ENCODE results near the gene IL21. TPM values are rescaled to one million over a fixed set of nuclear protein-coding genes. Genes with fewer than 3 reads are reported as not detected.
"Not testable (repeated sequence)": the region's sequence is repeated elsewhere in the genome, so short reads cannot be mapped to it uniquely, and the experiment has no call there.

IL21 gene
- total RNA-seq, 2 donors from 2014 or later = 14.2 to 26.0 TPM

DNA sequence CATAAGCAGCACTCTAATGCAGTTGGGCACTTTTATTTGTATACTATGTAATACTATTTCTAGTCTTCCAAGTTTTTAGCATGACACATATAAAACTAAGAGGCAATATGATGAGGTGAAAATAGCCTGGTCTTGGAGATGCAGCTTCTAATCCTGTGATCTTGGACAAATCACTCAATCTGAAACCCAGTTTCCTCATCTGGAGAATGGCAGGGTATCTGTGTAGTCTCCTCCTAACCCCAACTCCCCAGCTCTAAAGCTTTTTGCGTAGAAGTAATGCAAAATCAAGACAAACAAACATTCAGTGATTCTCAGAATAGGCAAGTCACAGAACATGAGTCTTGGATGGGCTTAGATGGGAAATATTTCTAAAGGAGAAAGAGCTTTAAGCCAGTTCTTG lies 36.7 kb upstream of the IL21 start:
- DNase-seq = no peak
- H3K9me3 Mint-ChIP-seq = peaks cover 3 to 9% of the 10 kb centered on the region in 2 donors
- H3K4me1 Mint-ChIP-seq (ENCODE audit: low read depth) = peaks cover 57% of the 10 kb centered on the region
- peak overlapping the region; percentile 99 for H3K27ac Mint-ChIP-seq
- ATAC-seq (replicated peaks in 1 of 2) = peak in 1 of 2 donors; percentile 29
- H3K4me3 Mint-ChIP-seq = peak overlapping the region; percentile 70 to 81
- peaks cover 13 to 21% of the 10 kb centered on the region in 2 donors for H3K36me3 Mint-ChIP-seq (ENCODE audit: insufficient read depth in 2 of 2)
- H3K27me3 Mint-ChIP-seq (ENCODE audit: low read depth) = no peaks in the 10 kb centered on the region

DNA sequence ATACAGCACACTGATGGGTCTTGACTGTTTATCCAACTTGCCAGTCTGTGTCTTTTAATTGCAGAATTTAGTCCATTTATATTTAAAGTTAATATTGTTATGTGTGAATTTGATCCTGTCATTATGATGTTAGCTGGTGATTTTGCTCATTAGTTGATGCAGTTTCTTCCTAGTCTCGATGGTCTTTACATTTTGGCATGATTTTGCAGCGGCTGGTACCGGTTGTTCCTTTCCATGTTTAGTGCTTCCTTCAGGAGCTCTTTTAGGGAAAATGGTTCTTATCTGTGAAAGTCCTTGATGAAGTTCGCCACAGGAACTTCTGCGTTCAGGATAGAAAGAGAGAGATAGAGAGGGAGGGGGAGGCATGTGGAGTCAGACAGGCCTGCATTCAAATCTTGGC lies 35.7 kb upstream of the IL21 start:
- peaks cover 13 to 21% of the 10 kb centered on the region in 2 donors for H3K36me3 Mint-ChIP-seq (ENCODE audit: insufficient read depth in 2 of 2)
- H3K27me3 Mint-ChIP-seq (ENCODE audit: low read depth); DNase-seq; ATAC-seq (replicated peaks in 1 of 2); H3K4me3 Mint-ChIP-seq; H3K9me3 Mint-ChIP-seq: not testable (repeated sequence)
- peak overlapping the region; percentile 67 for H3K27ac Mint-ChIP-seq
- peaks cover 56% of the 10 kb centered on the region for H3K4me1 Mint-ChIP-seq (ENCODE audit: low read depth)

DNA sequence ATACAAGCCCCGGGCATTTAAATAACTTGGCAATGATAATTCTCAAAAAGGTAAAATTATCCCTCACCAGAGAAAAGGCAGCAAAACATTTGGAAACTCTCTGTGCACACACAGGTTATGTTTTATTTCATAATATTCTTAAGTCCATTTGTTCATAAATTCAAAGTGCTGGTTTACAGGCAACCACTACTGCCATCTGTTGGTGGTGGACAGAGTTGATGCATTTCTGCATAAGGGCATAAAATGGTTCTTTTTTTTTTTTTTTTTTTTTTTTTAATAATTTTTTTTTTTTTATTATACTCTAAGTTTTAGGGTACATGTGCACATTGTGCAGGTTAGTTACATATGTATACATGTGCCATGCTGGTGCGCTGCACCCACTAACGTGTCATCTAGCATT lies 31.5 kb upstream of the IL21 start:
- ATAC-seq (replicated peaks in 1 of 2) (peak; percentile 32 to 36), DNase-seq (peak; percentile 53 to 55)
- H3K4me3 Mint-ChIP-seq = no peak overlapping the region
- H3K4me1 Mint-ChIP-seq (ENCODE audit: low read depth) = peaks cover 14% of the 10 kb centered on the region
- no peak overlapping the region for H3K27ac Mint-ChIP-seq
- H3K36me3 Mint-ChIP-seq (ENCODE audit: insufficient read depth in 2 of 2) = peaks cover 7 to 10% of the 10 kb centered on the region in 2 donors
- peaks cover 0 to 3% of the 10 kb centered on the region in 2 donors for H3K9me3 Mint-ChIP-seq
- no peaks in the 10 kb centered on the region for H3K27me3 Mint-ChIP-seq (ENCODE audit: low read depth)

DNA sequence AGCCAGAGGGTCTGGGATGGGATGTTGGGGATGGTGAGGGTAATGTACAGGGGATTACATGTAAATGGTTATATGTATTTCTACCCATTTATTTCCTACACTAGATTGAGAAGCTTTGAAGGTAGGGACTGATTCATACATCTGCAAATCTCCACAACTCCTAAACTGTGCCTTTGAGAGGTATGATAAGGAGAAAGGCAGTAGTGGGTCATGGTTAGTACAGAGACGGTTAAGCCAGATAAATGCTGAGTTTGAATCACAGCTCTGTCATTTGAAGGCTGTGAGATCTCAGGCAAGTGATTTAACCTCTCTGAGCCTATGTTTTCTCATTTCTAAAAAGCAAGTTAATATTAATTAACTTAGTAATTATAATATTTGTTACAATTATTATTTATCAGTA lies 29.3 kb upstream of the IL21 start:
- no peak for ATAC-seq (replicated peaks in 1 of 2)
- peaks cover 6% of the 10 kb centered on the region for H3K4me1 Mint-ChIP-seq (ENCODE audit: low read depth)

DNA sequence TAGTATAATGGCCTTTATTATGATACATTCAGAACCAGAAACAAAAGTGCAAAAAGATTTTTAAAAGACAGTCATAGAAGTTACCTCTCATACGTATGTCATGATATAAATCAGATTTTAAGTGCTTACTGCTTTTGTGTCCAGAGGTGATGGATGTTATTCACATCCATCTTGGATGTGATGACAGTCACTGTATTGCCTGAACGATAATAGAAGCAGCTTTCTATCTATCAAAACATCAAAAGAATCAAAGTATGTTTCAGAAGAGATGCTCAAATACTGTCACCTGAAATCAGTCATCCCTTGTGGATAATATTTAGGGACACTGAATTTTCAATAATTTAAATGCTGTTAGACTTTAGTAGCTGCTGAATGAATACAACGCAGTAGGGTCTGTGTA lies 26.8 kb upstream of the IL21 start:
- Mint-ChIP-seq H3K36me3 (ENCODE audit: insufficient read depth in 2 of 2) (peaks cover 0 to 2% of the 10 kb centered on the region in 2 donors), H3K27me3 (ENCODE audit: low read depth) (no peaks in the 10 kb centered on the region), H3K27ac (no peak overlapping the region), H3K4me1 (ENCODE audit: low read depth) (peaks cover 6% of the 10 kb centered on the region), H3K4me3 (no peak overlapping the region), H3K9me3 (no peaks in the 10 kb centered on the region)
- ATAC-seq (replicated peaks in 1 of 2) = no peak
- no peak for DNase-seq

More for the DNA sequence above, 29.3 kb upstream of the IL21 start:
- DNase-seq = no peak
- peaks cover 0 to 2% of the 10 kb centered on the region in 2 donors for H3K36me3 Mint-ChIP-seq (ENCODE audit: insufficient read depth in 2 of 2)
- H3K27ac Mint-ChIP-seq = no peak overlapping the region
- no peaks in the 10 kb centered on the region for H3K9me3 Mint-ChIP-seq
- no peaks in the 10 kb centered on the region for H3K27me3 Mint-ChIP-seq (ENCODE audit: low read depth)
- H3K4me3 Mint-ChIP-seq = no peak overlapping the region

DNA sequence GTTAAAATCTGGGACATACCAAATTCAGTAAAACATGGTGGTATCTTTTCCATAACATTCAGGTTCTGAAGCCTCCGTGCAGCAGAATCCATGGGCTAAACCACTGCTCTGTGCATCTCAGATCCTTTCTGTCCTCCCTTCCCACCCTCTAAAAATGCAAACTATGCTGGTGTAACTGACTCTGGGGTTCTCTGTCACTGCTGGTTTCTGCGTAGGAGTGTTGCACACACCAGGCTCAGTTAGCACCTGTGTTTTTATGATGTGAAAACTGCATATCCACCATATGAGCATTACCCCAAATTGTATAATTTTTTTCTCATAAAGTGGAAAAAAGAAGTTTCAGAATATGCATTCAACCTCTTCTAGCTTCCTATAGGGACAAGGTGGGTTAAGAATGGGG lies 22.4 kb upstream of the IL21 start:
- Mint-ChIP-seq H3K9me3 (no peaks in the 10 kb centered on the region), H3K4me3 (no peak overlapping the region), H3K36me3 (ENCODE audit: insufficient read depth in 2 of 2) (no peaks in the 10 kb centered on the region), H3K4me1 (ENCODE audit: low read depth) (no peaks in the 10 kb centered on the region), H3K27me3 (ENCODE audit: low read depth) (no peaks in the 10 kb centered on the region), H3K27ac (no peak overlapping the region)
- ATAC-seq (replicated peaks in 1 of 2) (no peak), DNase-seq (no peak)

DNA sequence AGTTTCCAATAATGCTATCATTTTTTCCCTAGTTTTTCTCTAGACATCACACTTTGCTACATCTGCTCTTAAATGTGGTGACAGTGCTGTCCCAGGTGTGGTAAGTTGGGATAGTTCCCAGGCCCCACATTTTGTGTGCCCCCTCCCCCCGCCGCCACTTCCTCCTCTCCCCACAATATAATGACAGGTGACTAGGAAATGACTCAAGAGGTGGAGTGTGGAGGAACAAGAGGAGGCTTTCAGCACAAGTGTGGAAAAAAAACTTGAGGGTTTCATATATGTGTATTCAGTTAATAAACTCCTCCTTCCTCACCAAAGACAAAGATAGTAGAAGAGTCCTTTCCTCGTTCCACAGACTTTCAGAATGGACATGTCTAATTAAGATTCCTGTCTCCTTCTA lies 18.3 kb upstream of the IL21 start:
- ATAC-seq (replicated peaks in 1 of 2) = peak; percentile 15 to 25
- Mint-ChIP-seq H3K27ac (no peak overlapping the region), H3K36me3 (ENCODE audit: insufficient read depth in 2 of 2) (peaks cover 0 to 2% of the 10 kb centered on the region in 2 donors)

DNA sequence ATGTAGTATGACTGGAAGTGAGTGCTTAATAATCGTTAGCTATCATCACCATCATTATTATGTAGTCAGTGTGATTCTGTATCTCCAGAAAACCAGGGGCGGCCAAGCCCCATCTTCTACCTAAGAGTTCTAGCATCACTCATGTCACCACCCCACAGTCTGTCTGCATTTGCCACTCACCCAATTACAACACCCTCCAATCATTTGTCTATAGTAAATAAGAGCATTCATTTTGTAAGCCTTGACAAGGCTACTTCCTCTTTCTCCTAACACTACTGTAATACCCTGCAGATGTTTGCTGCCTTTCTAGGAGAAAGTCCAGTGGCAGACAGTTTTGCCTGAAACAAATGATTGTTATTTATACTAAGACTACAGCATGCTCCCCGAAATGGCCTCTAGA lies 15.8 kb upstream of the IL21 start:
- Mint-ChIP-seq H3K27ac (no peak overlapping the region), H3K4me1 (ENCODE audit: low read depth) (peaks cover 35% of the 10 kb centered on the region)

More for the DNA sequence above, 18.3 kb upstream of the IL21 start:
- H3K27me3 Mint-ChIP-seq (ENCODE audit: low read depth) = peaks cover 7% of the 10 kb centered on the region
- DNase-seq = no peak
- H3K4me3 Mint-ChIP-seq = no peak overlapping the region
- H3K4me1 Mint-ChIP-seq (ENCODE audit: low read depth) = peaks cover 15% of the 10 kb centered on the region
- H3K9me3 Mint-ChIP-seq = peaks cover 0 to 2% of the 10 kb centered on the region in 2 donors

DNA sequence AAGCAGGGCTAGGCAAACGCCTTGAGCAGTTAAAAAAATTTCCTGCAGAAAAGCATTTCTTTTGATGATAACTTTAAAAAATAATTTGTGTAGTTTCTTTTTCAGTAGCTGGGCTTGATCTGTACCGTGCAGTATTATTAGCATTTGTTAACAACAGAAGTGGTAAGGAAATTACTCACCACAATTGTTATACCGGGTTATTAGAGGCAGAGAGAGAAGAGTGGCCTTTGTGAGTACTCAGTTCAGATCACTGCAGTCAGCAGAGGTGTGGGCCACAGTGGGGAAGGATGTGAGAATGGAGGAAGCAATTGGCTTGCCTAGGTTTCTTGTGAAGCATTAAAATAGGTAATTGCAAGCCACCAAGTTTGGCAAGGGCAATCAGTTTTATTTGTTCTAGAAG lies 14.3 kb upstream of the IL21 start:
- peak overlapping the region; percentile 36 to 52 for H3K4me3 Mint-ChIP-seq
- H3K27me3 Mint-ChIP-seq (ENCODE audit: low read depth) = peaks cover 7% of the 10 kb centered on the region
- DNase-seq = no peak

More for the DNA sequence above, 15.8 kb upstream of the IL21 start:
- DNase-seq (no peak), ATAC-seq (replicated peaks in 1 of 2) (no peak)
- Mint-ChIP-seq H3K4me3 (no peak overlapping the region), H3K36me3 (ENCODE audit: insufficient read depth in 2 of 2) (peaks cover 0 to 2% of the 10 kb centered on the region in 2 donors), H3K9me3 (peaks cover 0 to 2% of the 10 kb centered on the region in 2 donors), H3K27me3 (ENCODE audit: low read depth) (peaks cover 7% of the 10 kb centered on the region)

DNA sequence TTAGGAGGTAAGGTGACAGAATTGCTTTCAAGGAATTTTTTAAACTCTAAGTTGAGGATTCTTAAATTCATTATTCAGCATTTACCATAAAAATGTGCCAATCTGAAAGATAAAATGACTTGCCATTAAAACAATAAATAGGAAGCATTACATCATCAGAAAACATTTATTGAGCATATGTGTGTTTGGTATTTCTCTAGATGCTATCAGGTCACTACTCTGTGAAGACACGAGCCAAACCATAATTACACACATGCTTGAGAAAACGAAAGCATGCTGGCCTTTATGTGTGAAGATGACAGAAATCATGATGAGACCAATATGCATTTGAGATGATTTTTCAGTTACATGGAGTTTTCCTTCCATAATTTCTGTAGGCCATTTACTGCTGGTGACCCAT lies 12.3 kb upstream of the IL21 start:
- peaks cover 0 to 2% of the 10 kb centered on the region in 2 donors for H3K9me3 Mint-ChIP-seq
- peaks cover 0 to 2% of the 10 kb centered on the region in 2 donors for H3K36me3 Mint-ChIP-seq (ENCODE audit: insufficient read depth in 2 of 2)
- H3K4me3 Mint-ChIP-seq = peak overlapping the region in 1 of 2 donors; percentile 67
- ATAC-seq (replicated peaks in 1 of 2) (peak; percentile 47 to 50), DNase-seq (no peak)
- H3K4me1 Mint-ChIP-seq (ENCODE audit: low read depth) = peaks cover 43% of the 10 kb centered on the region
- H3K27me3 Mint-ChIP-seq (ENCODE audit: low read depth) = peaks cover 14% of the 10 kb centered on the region
- H3K27ac Mint-ChIP-seq = peak overlapping the region; percentile 82

More for the DNA sequence above, 14.3 kb upstream of the IL21 start:
- Mint-ChIP-seq H3K4me1 (ENCODE audit: low read depth) (peaks cover 43% of the 10 kb centered on the region), H3K36me3 (ENCODE audit: insufficient read depth in 2 of 2) (peaks cover 0 to 2% of the 10 kb centered on the region in 2 donors), H3K27ac (no peak overlapping the region), H3K9me3 (peaks cover 0 to 2% of the 10 kb centered on the region in 2 donors)
- ATAC-seq (replicated peaks in 1 of 2) = no peak

DNA sequence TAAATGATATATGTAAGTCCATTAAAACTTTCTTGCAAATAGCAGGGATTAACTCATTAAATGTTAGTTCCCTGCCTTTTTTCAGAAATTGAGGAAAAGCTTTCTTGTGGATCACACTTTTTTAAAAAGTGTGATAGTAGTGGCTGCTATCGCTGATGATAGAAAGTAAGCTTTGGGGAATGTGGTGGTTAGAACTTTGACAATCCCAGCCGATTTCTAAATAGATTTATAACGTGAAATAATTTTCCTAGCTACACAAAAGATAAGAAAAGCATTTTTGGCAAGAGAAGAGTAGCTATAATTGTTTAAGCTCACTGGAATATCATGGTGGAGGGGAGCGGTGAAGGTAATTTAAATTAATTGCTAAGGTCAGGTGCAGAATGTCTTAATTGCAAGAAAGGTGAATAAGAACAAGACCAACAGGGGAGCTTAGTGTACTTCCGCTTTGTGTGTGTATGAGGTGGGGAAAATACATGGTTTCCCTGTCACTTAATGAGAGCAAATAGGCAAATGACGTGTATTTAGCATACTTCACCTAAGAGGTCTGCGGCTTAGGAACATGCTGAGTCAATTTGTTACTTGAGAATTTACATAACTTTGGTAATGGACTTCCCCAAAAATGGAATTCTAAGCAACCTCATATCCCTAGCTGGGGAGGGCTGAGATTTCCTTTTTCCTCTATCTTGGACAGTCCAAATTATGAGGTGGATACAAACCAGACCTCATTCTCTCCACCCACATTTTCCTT lies 11.7 kb upstream of the IL21 start:
- Mint-ChIP-seq H3K4me3 (peak overlapping the region; percentile 8 to 67), H3K4me1 (ENCODE audit: low read depth) (peaks cover 43% of the 10 kb centered on the region)

DNA sequence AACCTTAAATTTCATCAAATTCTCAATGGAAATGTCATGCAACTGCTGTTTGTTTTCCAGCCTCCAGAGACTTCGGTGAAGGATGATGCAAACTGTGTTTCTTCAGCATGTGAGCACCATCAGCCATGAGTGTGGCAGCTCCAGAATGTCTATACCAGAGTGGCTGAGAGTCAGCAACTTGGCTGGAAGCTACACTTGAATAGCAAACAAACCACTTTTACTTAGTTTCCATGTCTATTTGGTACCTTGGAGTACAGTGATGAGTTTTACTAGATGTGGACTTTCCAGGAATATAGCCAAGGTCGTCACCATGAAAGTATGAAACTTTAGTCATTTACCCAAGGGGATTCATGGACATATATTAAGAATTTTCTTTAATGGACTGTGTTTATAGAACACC lies 4.3 kb upstream of the IL21 start:
- DNase-seq (no peak), ATAC-seq (replicated peaks in 1 of 2) (no peak)
- Mint-ChIP-seq H3K27ac (no peak overlapping the region), H3K27me3 (ENCODE audit: low read depth) (peaks cover 7% of the 10 kb centered on the region), H3K4me1 (ENCODE audit: low read depth) (peaks cover 20% of the 10 kb centered on the region), H3K9me3 (no peaks in the 10 kb centered on the region), H3K36me3 (ENCODE audit: insufficient read depth in 2 of 2) (peaks cover 6 to 7% of the 10 kb centered on the region in 2 donors), H3K4me3 (no peak overlapping the region)

More for the DNA sequence above, 11.7 kb upstream of the IL21 start:
- Mint-ChIP-seq H3K9me3 (peaks cover 0 to under 1% of the 10 kb centered on the region in 2 donors), H3K27ac (peak overlapping the region; percentile 82), H3K36me3 (ENCODE audit: insufficient read depth in 2 of 2) (peaks cover 0 to 2% of the 10 kb centered on the region in 2 donors), H3K27me3 (ENCODE audit: low read depth) (peaks cover 14% of the 10 kb centered on the region)
- DNase-seq (peak; percentile 10 to 26), ATAC-seq (replicated peaks in 1 of 2) (peak; percentile 82 to 84)

DNA sequence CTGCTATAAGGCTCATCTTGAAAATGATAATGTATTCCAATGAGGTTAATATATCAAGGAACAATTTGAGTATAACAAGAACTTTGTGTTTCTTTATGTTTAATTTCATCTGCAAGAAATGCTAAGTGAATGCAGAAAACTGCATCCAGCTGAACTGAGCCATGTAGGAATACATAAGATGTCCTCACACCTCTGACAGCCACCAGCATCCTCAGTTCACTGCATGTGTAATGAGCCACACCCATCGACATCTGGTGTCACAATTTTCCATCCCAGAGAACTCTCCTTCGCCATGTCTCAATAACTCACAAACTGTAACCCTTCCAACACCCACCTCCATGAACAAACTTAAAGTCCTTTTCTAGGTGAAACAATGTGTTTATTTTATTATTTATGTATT lies 3.3 kb upstream of the IL21 start:
- H3K27me3 Mint-ChIP-seq (ENCODE audit: low read depth) = no peaks in the 10 kb centered on the region
- DNase-seq (no peak), ATAC-seq (replicated peaks in 1 of 2) (no peak)
- peaks cover 6 to 7% of the 10 kb centered on the region in 2 donors for H3K36me3 Mint-ChIP-seq (ENCODE audit: insufficient read depth in 2 of 2)
- H3K4me1 Mint-ChIP-seq (ENCODE audit: low read depth) = peaks cover 30% of the 10 kb centered on the region
- no peak overlapping the region for H3K4me3 Mint-ChIP-seq
- no peak overlapping the region for H3K27ac Mint-ChIP-seq
- no peaks in the 10 kb centered on the region for H3K9me3 Mint-ChIP-seq
